ENCODE data around the gene CBY1.

- TF ChIP-seq, protein P1, sequence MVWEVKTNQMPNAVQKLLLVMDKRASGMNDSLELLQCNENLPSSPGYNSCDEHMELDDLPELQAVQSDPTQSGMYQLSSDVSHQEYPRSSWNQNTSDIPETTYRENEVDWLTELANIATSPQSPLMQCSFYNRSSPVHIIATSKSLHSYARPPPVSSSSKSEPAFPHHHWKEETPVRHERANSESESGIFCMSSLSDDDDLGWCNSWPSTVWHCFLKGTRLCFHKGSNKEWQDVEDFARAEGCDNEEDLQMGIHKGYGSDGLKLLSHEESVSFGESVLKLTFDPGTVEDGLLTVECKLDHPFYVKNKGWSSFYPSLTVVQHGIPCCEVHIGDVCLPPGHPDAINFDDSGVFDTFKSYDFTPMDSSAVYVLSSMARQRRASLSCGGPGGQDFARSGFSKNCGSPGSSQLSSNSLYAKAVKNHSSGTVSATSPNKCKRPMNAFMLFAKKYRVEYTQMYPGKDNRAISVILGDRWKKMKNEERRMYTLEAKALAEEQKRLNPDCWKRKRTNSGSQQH (CRISPR knock-in tag; IDR thresholded peaks at IDR 0.05), result no peak
- no peak for TF ChIP-seq ZNF785 (CRISPR knock-in tag; IDR thresholded peaks at IDR 0.05)
- no peak for TF ChIP-seq NR2C2 (CRISPR knock-in tag; IDR thresholded peaks at IDR 0.05)
- no peak for TF ChIP-seq NR2C2 (tag; IDR thresholded peaks at IDR 0.05)
These were observed 56.2 kb downstream of the CBY1 start for GRCh38 chr22:38712486-38713207.
